Measurements from ENCODE around the gene ARHGAP32.

DNA sequence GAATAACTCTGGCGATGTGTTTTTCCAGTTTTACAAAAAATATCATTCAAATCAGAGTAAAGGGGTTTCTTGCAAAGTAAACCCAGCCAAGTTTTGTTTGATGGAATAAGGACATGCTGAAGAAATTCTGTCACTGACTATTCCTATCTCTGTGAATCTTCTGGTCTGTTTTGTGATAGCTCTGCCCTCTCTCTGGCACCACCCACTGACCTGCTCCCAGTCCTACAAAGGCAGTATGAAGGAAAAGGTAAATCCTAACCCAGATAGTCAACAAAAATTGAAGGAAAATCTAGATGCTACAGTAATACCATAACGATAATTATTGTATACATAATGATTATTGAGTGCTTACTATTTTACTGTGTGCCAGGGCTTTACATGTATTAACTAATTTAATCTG lies 173.1 kb downstream of the ARHGAP32 start:
- TF ChIP-seq, protein P1, sequence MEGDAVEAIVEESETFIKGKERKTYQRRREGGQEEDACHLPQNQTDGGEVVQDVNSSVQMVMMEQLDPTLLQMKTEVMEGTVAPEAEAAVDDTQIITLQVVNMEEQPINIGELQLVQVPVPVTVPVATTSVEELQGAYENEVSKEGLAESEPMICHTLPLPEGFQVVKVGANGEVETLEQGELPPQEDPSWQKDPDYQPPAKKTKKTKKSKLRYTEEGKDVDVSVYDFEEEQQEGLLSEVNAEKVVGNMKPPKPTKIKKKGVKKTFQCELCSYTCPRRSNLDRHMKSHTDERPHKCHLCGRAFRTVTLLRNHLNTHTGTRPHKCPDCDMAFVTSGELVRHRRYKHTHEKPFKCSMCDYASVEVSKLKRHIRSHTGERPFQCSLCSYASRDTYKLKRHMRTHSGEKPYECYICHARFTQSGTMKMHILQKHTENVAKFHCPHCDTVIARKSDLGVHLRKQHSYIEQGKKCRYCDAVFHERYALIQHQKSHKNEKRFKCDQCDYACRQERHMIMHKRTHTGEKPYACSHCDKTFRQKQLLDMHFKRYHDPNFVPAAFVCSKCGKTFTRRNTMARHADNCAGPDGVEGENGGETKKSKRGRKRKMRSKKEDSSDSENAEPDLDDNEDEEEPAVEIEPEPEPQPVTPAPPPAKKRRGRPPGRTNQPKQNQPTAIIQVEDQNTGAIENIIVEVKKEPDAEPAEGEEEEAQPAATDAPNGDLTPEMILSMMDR (IDR thresholded peaks at IDR 0.05; ENCODE audit: insufficient read depth, low read length, poor library complexity, severe bottlenecking), result no peak
- no peak for TF ChIP-seq EZH2phosphoT487 (conservative IDR thresholded peaks at IDR 0.05; ENCODE audit: low read length)
